CD14-positive monocyte (primary cell): ENCODE results near the gene KIAA1755. TPM values are rescaled to one million over a fixed set of nuclear protein-coding genes. Genes with fewer than 3 reads are reported as not detected.

ENCODE experiments used
- DNase-seq, 3 donors: peaks; one replicate each; pipeline ENCODE4 v3.0.0-alpha.2; 2011 to 2022
- H2AFZ ChIP-seq: 2 replicates; pipeline ENCODE4 v1.6.0; 2012; ENCODE audit warnings: mild to moderate bottlenecking, low read depth, low read length, inconsistent platforms; ENCODE audit not compliant: insufficient read depth, poor library complexity, severe bottlenecking
- H3K27ac ChIP-seq, 2 donors: 1 replicate in 1 of 2; 2 replicates in 1 of 2; pipeline ENCODE4 v1.5.1; 2012 to 2013; ENCODE audit warnings: low read length in 2 of 2, control low read depth in 1 of 2, inconsistent platforms in 1 of 2, low read depth in 1 of 2, mild to moderate bottlenecking in 1 of 2
- H3K27me3 ChIP-seq, 2 donors: one replicate each; pipeline versions ENCODE4 v1.6.0 to v1.6.1; 2011 to 2013; ENCODE audit warnings: low read length in 2 of 2; ENCODE audit not compliant: control insufficient read depth in 2 of 2, insufficient read depth in 2 of 2
- H3K36me3 ChIP-seq, 2 donors: replicated peaks in 1 of 2; 1 replicate in 1 of 2; 2 replicates in 1 of 2; pipeline versions ENCODE4 v1.5.1 to v1.6.1; 2012 to 2013; ENCODE audit warnings: low read length in 2 of 2, control low read depth in 1 of 2, inconsistent platforms in 1 of 2, mild to moderate bottlenecking in 1 of 2; ENCODE audit not compliant: insufficient read depth in 2 of 2, control insufficient read depth in 1 of 2
- H3K4me1 ChIP-seq, 2 donors: 1 replicate in 1 of 2; 2 replicates in 1 of 2; pipeline versions ENCODE4 v1.5.1 to v1.6.1; 2012 to 2013; ENCODE audit warnings: low read length in 2 of 2, control low read depth in 1 of 2, inconsistent platforms in 1 of 2, mild to moderate bottlenecking in 1 of 2, moderate library complexity in 1 of 2; ENCODE audit not compliant: insufficient read depth in 2 of 2, control insufficient read depth in 1 of 2
- H3K4me2 ChIP-seq: replicated peaks from 2 replicates; pipeline ENCODE3; 2012; ENCODE audit warnings: low read length, moderate library complexity, mild to moderate bottlenecking; ENCODE audit not compliant: poor library complexity, severe bottlenecking; ENCODE audit errors: extremely low read depth
- H3K4me3 ChIP-seq, 3 experiments: fragments of 200-600 bp in 1 of 3; sonication (generic) in 1 of 3; replicated peaks in 1 of 3; 1 replicate in 2 of 3; 2 replicates in 1 of 3; pipeline ENCODE4 v1.5.1; 2011 to 2013; ENCODE audit warnings: low read length in 3 of 3, mild to moderate bottlenecking in 3 of 3, control low read depth in 2 of 3, low read depth in 2 of 3, inconsistent platforms in 1 of 3, moderate library complexity in 1 of 3
- H3K79me2 ChIP-seq: 2 replicates; pipeline ENCODE4 v1.6.0; 2012; ENCODE audit warnings: mild to moderate bottlenecking, control low read depth, inconsistent platforms, low read length, moderate library complexity; ENCODE audit not compliant: insufficient read depth
- H3K9ac ChIP-seq: 2 replicates; pipeline ENCODE4 v1.6.0; 2017; ENCODE audit warnings: low read length, mild to moderate bottlenecking; ENCODE audit not compliant: insufficient read depth, poor library complexity, severe bottlenecking
- H3K9me3 ChIP-seq, 2 donors: replicated peaks in 1 of 2; 1 replicate in 1 of 2; 2 replicates in 1 of 2; pipeline versions ENCODE4 v1.5.1 to v1.6.1; 2012 to 2013; ENCODE audit warnings: low read length in 2 of 2, control low read depth in 1 of 2; ENCODE audit not compliant: control insufficient read depth in 1 of 2, insufficient read depth in 1 of 2
- H4K20me1 ChIP-seq: 2 replicates; pipeline ENCODE4 v1.6.0; 2012; ENCODE audit warnings: mild to moderate bottlenecking, low read length, control low read depth, moderate library complexity; ENCODE audit not compliant: insufficient read depth
- H3K27ac Mint-ChIP-seq, 7 donors: one replicate each; pipeline ENCODE4 v1.8.0; 2020; ENCODE audit warnings: mild to moderate bottlenecking in 7 of 7, mixed read lengths in 7 of 7, moderate library complexity in 6 of 7, inconsistent platforms in 2 of 7
- H3K27me3 Mint-ChIP-seq, 3 donors: one replicate each; pipeline ENCODE4 v1.8.0; 2021 to 2022; ENCODE audit warnings: low read depth in 3 of 3, mild to moderate bottlenecking in 3 of 3, mixed read lengths in 3 of 3, moderate library complexity in 3 of 3, inconsistent platforms in 1 of 3
- H3K36me3 Mint-ChIP-seq, 2 donors: one replicate each; pipeline ENCODE4 v1.8.0; 2020; ENCODE audit warnings: mixed read lengths in 2 of 2, inconsistent platforms in 1 of 2, mild to moderate bottlenecking in 1 of 2
- H3K4me1 Mint-ChIP-seq: one replicate; pipeline ENCODE4 v1.8.0; 2020; ENCODE audit warnings: mild to moderate bottlenecking, mixed read lengths
- H3K4me3 Mint-ChIP-seq, 2 donors: one replicate each; pipeline ENCODE4 v1.8.0; 2020; ENCODE audit warnings: mild to moderate bottlenecking in 2 of 2, mixed read lengths in 2 of 2, moderate library complexity in 1 of 2
- H3K9me3 Mint-ChIP-seq, 7 donors: one replicate each; pipeline ENCODE4 v1.8.0; 2020 to 2022; ENCODE audit warnings: mixed read lengths in 7 of 7, mild to moderate bottlenecking in 6 of 7, moderate library complexity in 6 of 7, inconsistent platforms in 2 of 7
- CTCF ChIP-seq: fragments of 200-600 bp; IDR thresholded peaks from one replicate; pipeline ENCODE4 v1.8.0; 2022; ENCODE audit warnings: antibody characterized with exemption, mild to moderate bottlenecking
- WGBS: methylation state at CpG from one replicate; pipeline ENCODE4 v1.1.5; 2013; ENCODE audit warnings: missing lambda C conversion rate; ENCODE audit not compliant: insufficient coverage; 5-methylcytosine and 5-hydroxymethylcytosine counted together
- intact Hi-C, 2 donors: fragments of 100-400 bp; cut with micrococcal nuclease; formaldehyde crosslinking; loops; one replicate each; pipeline versions ENCODE4 v1.15.0 to v1.15.1; 2023
- polyA plus RNA-seq, 3 donors: library from polyadenylated mRNA; depleted of rRNA in 1 of 3; unstranded in 2 of 3; stranded (reverse) in 1 of 3; fragments of 300-500 nt in 2 of 3; fragments of >200 nt in 1 of 3; fragmentation: Illumina TruSeq in 2 of 3; gene quantifications; 1 replicate in 2 of 3; 2 replicates in 1 of 3; pipeline ENCODE4 v1.2.3, GENCODE V29; 2012 to 2021

Gene KIAA1755
- polyA plus RNA-seq, 3 donors: not detected

GRCh38 chr20:38200646-38201045 is 59.9 kb downstream of the KIAA1755 start:
- peak overlapping the region in 2 of 7 donors; percentile 52 to 75 for H3K27ac Mint-ChIP-seq
- no peaks in the 10 kb centered on the region for H3K79me2 ChIP-seq
- 100% methylated on average over 2 of the region's 3 CpGs for WGBS
- no peak overlapping the region for H3K4me2 ChIP-seq
- no peaks in the 10 kb centered on the region for H3K36me3 ChIP-seq
- TF ChIP-seq CTCF: no peak
- H3K9me3 Mint-ChIP-seq: peaks cover 0 to 5% (median 1%) of the 10 kb centered on the region in 7 donors
- H2AFZ ChIP-seq: no peak overlapping the region
- H3K27me3 Mint-ChIP-seq: peaks cover 0 to 3% (median 2%) of the 10 kb centered on the region in 3 donors
- intact Hi-C loops: loop anchor here in 1 of 2 donors (5.0 kb wide), 1 partner anchor 33 kb away; the partner anchor contains the start of gene TGM2
- H3K4me3 Mint-ChIP-seq: no peak overlapping the region
- DNase-seq: no peak
- no peak overlapping the region for H3K27ac ChIP-seq
- H4K20me1 ChIP-seq: no peaks in the 10 kb centered on the region
- H3K4me1 ChIP-seq: peaks cover 45 to 51% of the 10 kb centered on the region in 2 donors
- H3K4me3 ChIP-seq: no peak overlapping the region
- no peaks in the 10 kb centered on the region for H3K36me3 Mint-ChIP-seq
- no peak overlapping the region for H3K9ac ChIP-seq
- H3K27me3 ChIP-seq: no peaks in the 10 kb centered on the region
- H3K4me1 Mint-ChIP-seq: peaks cover 63% of the 10 kb centered on the region
- no peaks in the 10 kb centered on the region for H3K9me3 ChIP-seq

DNA sequence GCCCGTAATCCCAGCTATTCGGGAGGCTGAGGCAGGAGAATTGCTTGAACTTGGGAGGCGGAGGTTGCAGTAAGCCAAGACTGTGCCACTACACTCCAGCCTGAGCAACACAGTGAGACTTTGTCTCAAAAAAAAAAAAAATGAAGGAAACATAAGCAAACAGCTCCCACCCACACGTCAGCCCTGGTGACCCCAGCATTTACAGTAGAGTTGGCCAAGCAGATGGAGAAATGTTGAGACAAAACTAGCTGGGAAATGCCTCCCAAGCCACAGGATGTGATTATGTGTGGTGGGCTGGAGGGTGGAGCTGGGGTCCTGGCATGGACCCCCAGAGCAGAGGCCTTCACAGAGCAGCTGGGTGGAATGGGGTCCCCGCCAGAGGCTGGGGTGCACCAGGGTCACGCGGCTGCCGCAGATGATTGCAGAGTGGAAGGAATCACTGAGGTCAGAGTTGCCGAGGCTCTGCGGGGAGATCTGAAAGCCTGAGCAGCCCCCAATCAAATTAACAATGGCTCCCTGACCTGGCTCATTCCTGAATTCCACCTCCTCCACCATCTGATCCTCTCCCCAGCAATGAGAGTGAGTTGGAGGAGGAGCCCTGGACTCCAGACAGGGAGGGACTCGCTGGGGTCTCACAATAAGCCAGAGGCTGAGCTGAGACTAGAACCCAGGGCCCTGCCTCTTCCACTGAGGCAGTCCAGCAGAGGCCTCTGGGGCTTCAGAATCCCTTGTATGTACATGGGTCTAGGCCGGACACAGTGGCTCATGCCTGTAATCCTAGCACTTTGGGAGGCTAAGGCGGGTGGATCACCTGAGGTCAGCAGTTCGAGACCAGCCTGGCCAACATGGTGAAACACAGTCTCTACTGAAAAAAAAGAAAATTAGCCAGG is 60.8 kb downstream of the KIAA1755 start:
- no peak for DNase-seq
- intact Hi-C loops: loop anchor here in 1 of 2 donors (5.0 kb wide), 1 partner anchor 32 kb away; the partner anchor contains the start of gene TGM2
- Histone ChIP-seq H3K27me3 (no peaks in the 10 kb centered on the region), H3K36me3 (no peaks in the 10 kb centered on the region), H2AFZ (no peak overlapping the region), H3K9ac (no peak overlapping the region), H3K4me2 (no peak overlapping the region), H3K27ac (no peak overlapping the region), H3K4me3 (no peak overlapping the region), H4K20me1 (no peaks in the 10 kb centered on the region), H3K79me2 (no peaks in the 10 kb centered on the region), H3K9me3 (no peaks in the 10 kb centered on the region), H3K4me1 (peaks cover 44 to 51% of the 10 kb centered on the region in 2 donors)
- Mint-ChIP-seq H3K27me3 (peaks cover 2 to 6% (median 3%) of the 10 kb centered on the region in 3 donors), H3K9me3 (peaks cover 0 to 5% (median 1%) of the 10 kb centered on the region in 7 donors), H3K27ac (peak overlapping the region in 2 of 7 donors; percentile 64 to 75), H3K4me1 (peaks cover 64% of the 10 kb centered on the region), H3K36me3 (peaks cover 0 to 3% of the 10 kb centered on the region in 2 donors), H3K4me3 (no peak overlapping the region)
- 93% methylated on average over 12 of the region's 14 CpGs for WGBS
- no peak for TF ChIP-seq CTCF
